ENCODE results near the gene NEK6.
A peak's percentile ranks its signal among the peaks of the same experiment; 100 is the strongest.

The NEK6 gene

DNA sequence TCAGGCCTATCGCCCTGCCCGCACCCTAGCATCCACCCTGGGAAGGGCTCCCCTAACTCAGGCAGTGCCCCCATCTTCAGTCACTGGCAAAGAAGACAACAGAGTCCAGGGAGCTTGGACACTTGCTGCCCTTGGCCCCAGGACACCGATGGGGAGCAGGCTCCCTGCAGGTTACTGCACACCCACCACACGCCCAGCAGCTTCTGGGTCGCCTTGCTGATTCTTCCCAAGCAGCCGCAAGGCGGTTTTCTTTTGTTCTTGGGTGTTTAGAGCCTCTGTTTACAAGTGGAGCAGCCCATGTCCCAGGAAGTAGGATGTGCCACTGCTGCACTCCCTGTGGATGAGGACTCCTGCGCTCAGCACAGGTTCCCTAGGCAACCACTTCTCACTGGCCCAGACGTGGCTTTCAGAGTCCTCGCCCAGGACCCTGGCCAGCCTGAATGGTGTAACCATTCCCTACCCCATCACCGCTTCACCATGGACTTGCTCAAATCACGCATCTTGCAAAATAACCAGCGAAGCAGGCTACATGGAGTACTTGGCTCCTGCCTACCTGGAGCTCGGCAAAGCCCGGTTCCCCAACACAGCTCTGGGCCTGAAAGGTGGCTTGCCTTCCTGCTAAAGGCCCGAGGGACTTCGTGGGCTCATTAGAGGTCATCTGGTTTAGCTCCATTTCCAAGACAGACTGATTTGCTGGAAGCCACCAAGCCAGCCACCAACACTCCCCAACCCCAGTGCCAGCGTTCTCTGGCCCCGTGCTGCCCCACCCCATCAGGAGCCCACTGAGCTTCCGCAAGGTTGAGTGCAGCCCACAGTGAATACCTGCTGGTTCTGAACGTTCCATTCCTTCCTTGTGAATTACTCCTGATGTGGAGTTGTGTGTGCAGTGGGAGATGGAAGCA is 97.5 kb downstream of the NEK6 start:
- no peak for DNase-seq
- in situ Hi-C loops (cut with HindIII; ENCODE audit: low pct_ligation_motif_present, low pct_unique_long_range_greater_than_20kb, low sequenced_read_pairs): no loop called here

- no peak for DNase-seq
- in situ Hi-C loops (cut with HindIII; ENCODE audit: low pct_ligation_motif_present, low pct_unique_long_range_greater_than_20kb, low sequenced_read_pairs): no loop called here
These were observed 98.4 kb downstream of the NEK6 start for GRCh38 chr9:124355941-124356744.

- DNase-seq: no peak
- in situ Hi-C loops (cut with HindIII; ENCODE audit: low pct_ligation_motif_present, low pct_unique_long_range_greater_than_20kb, low sequenced_read_pairs): no loop called here
These were observed 99.1 kb downstream of the NEK6 start for GRCh38 chr9:124356745-124357390.

GRCh38 chr9:124357721-124358361 is 100.1 kb downstream of the NEK6 start:
- peak; percentile 19 for DNase-seq
- in situ Hi-C loops (cut with HindIII; ENCODE audit: low pct_ligation_motif_present, low pct_unique_long_range_greater_than_20kb, low sequenced_read_pairs): no loop called here

- in situ Hi-C loops (cut with HindIII; ENCODE audit: low pct_ligation_motif_present, low pct_unique_long_range_greater_than_20kb, low sequenced_read_pairs): no loop called here
- no peak for DNase-seq
These were observed 100.9 kb downstream of the NEK6 start for GRCh38 chr9:124358631-124359030.

- in situ Hi-C loops (cut with HindIII; ENCODE audit: low pct_ligation_motif_present, low pct_unique_long_range_greater_than_20kb, low sequenced_read_pairs): no loop called here
- no peak for DNase-seq
These were observed 101.7 kb downstream of the NEK6 start for GRCh38 chr9:124359426-124359825.

DNA sequence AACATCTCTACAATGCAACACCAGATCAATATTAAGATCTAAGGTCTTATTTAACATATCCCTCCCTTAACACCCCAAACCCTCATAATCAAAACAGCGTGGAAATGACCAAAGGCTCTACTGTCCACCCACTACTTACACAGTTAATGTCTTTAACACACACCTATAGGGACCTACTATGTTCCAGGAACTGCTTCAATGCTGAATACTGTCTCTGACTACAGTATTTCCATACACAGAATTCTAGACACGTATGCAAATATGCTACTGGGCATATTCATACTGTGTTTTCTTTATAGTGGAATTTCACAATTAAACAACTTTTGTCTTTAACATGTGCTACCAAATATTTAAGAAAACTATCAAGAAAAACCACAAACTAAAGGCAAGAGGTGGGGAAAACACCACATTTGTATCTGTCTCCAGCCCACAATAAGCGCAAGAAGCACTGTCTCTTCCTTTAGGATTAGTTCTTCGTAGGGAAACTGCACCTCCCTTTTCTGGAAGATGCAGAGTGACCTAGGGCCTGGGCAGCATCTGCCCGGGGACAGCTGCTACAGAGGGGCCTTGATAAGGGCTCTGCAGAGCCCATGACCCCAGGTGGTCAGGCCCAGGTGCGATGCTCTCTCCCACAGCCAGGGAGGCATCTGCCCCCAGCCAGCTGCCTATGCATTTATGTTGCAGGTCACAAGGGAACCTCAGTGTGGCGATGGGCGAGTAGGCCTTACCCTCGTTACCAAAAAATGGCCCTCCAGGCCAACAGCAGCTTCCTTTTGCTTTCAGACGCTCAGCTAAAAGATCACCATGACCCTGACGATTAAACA is 102.3 kb downstream of the NEK6 start:
- in situ Hi-C loops (cut with HindIII; ENCODE audit: low pct_ligation_motif_present, low pct_unique_long_range_greater_than_20kb, low sequenced_read_pairs): no loop called here
- DNase-seq: no peak

DNA sequence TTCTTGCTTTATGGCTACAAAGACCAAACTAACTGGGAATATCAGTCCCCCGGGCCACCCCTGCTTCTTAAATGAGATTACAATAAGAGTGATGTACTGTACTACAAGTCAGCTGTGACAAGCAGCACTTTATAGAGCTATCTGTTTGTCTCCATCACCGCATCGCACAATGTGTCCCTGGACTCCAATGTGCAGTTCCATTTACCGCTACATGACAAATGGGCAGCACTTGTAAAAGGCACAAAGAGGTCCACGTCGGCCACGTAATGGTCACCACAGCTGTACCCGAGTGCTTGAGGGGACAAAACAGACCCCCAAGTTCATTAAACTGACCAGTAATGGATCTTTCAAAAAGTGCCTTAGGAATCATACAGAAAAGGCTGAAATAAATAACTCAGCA is 103.4 kb downstream of the NEK6 start:
- no peak for DNase-seq

DNA sequence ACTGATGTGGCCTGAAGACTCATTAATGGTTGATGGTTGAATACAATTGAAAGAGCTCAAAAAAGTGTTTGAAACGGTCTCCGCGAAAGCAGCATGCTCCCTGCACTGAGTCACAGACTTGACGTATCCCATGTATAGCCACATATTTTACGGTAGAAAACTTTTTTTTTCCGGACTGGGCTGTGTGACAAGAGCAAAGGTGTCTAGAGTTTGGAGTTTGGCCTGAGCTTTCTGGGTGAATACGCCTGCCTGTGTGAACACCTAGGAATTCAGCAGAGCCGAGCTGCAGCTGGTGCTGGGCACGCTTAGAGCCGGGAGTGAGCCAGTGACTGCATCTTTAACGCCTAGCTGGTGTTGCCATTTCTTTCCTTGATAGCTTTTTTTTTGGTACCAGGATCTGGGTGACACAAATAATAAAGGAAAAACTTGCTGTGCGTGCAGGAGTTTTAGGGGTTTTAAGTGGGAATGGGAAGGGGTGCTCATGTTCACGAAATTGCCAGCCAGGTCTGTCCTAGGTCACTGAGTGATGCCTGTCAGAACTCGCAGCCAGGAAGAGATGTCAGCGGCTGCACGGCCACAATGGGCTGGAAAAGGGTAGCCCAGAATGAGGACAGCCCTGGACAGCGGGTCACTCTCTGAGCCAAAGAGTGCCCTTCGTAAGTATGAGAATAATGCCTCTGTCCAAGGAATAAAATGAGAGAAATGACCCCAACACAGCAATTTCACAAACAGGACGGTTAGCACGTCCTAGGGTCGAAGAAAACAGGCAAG is 105.8 kb downstream of the NEK6 start:
- no peak for DNase-seq

More for the DNA sequence above, 103.4 kb downstream of the NEK6 start:
- in situ Hi-C loops (cut with HindIII; ENCODE audit: low pct_ligation_motif_present, low pct_unique_long_range_greater_than_20kb, low sequenced_read_pairs): no loop called here

DNA sequence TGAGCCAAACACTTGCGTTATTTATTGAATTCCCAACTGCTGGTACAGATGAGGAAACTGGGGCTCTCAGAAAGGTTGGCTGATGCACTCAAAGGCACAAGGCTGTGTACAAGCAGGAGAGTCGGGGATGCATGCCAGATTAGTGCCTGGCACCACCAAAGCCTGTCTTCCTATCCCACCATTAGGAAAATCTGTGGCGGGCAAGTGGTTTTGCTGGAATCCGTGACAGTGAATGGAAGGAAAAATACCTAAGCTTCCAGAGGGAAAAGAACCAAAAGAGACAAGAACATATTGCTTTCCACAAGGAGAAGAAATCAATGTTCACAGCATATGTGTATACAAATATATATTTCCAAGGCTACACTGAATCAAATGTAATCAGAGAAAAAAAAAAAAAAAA is 106.4 kb downstream of the NEK6 start:
- in situ Hi-C loops (cut with HindIII; ENCODE audit: low pct_ligation_motif_present, low pct_unique_long_range_greater_than_20kb, low sequenced_read_pairs): no loop called here

More for the DNA sequence above, 105.8 kb downstream of the NEK6 start:
- in situ Hi-C loops (cut with HindIII; ENCODE audit: low pct_ligation_motif_present, low pct_unique_long_range_greater_than_20kb, low sequenced_read_pairs): no loop called here

GRCh38 chr9:124365036-124365435 is 107.3 kb downstream of the NEK6 start:
- no peak for DNase-seq
- in situ Hi-C loops (cut with HindIII; ENCODE audit: low pct_ligation_motif_present, low pct_unique_long_range_greater_than_20kb, low sequenced_read_pairs): no loop called here

More for the DNA sequence above, 106.4 kb downstream of the NEK6 start:
- no peak for DNase-seq

GRCh38 chr9:124366476-124367220 is 108.9 kb downstream of the NEK6 start:
- in situ Hi-C loops (cut with HindIII; ENCODE audit: low pct_ligation_motif_present, low pct_unique_long_range_greater_than_20kb, low sequenced_read_pairs): no loop called here
- DNase-seq: no peak

DNA sequence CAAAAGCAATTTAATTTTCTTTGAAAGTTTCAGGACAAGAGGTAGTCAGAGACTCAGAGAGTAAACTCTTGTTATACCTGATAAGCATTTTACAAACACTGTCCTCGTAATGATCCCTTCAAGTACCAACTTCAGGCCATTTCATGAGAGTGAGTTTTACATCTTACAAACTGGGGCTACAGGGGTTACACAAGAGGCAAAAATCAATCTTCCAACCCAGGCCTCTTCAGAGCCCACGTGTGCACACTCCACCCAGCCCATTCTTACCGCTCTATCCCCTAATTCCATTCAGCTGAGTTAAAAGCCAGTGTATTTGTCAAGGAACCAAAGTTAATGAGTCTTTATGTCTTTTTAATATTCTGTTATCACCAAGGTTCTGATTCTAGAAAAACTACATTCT is 110.9 kb downstream of the NEK6 start:
- in situ Hi-C loops (cut with HindIII; ENCODE audit: low pct_ligation_motif_present, low pct_unique_long_range_greater_than_20kb, low sequenced_read_pairs): no loop called here
- no peak for DNase-seq

DNA sequence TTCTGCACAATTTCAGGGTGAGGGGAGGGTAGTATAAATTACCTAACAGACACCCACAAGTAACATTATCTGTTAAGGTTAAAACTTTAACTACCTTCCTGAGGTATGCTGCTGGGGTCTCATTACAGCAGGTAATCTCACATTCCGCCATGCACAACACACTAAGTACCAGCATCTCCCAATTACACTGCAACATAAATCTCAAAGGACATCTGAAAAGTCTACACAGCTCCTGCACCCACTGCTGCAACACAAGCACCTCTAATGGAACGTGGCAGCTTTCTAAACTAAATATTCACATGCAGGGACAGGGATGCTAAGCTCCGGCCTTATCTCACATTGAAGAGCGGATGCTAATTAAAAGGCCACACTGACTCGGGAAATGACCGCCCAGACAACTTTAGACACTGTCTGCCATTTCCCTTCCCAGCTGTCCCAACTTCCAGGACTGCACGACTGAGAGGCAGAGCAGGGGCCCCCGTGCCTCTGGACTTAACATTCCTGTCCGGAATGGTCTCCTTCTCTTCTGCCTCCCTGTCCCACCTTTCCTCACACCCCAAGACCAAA is 111.6 kb downstream of the NEK6 start:
- in situ Hi-C loops (cut with HindIII; ENCODE audit: low pct_ligation_motif_present, low pct_unique_long_range_greater_than_20kb, low sequenced_read_pairs): no loop called here

DNA sequence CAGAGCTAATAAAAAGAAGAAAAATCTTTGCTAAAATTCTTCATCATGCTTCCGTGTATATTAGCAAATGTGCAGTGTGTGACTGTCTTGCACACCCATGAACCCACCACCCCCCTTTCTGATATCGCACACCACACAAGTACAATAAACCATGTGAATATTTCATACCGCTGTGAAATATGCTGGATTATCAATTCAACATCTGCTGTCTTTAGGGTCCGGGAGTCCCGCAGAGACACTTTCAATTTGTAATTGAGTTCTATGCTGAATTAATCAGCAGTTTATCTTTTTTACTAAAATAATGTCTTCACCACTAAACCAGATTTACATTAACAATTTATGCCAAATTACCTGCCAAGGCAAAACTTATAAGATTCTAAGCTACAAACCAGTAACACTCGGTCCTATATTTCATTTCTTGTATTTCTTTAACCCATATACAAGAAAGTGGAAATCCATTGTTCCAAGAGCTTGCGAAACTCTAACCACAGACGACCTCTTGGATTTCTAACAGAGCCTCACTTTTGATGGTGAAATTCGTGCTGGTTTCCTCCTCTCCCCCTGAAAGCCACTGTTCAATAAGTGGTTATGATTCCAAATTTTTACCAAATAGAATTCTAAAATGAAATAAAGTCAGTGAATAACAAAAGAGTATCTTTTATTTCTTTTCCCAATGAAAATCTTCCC is 113.3 kb downstream of the NEK6 start:
- DNase-seq: no peak
- in situ Hi-C loops (cut with HindIII; ENCODE audit: low pct_ligation_motif_present, low pct_unique_long_range_greater_than_20kb, low sequenced_read_pairs): no loop called here

More for the DNA sequence above, 111.6 kb downstream of the NEK6 start:
- DNase-seq: no peak

DNA sequence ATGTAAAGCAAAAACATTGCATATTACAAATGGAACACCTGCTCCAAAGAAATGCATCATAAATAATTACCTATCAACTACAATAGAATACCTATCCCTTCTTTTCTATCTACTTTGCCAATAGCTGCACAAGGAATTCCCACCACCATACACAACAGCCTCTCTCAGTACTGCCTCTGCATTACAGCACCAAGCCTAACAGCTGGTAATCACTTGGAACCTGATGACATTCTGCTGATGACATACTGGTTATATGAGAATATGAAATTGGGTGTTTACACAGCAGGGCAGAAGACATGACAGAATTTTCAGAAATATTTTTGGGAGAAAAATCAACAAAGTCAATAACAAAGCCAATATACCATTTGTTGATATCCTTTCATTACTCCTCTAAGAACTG is 114.3 kb downstream of the NEK6 start:
- in situ Hi-C loops (cut with HindIII; ENCODE audit: low pct_ligation_motif_present, low pct_unique_long_range_greater_than_20kb, low sequenced_read_pairs): no loop called here
- no peak for DNase-seq

Measured in ACHN (cell line).